A549 (cell line): ENCODE data around the gene AGRN. TPM values are rescaled to one million over a fixed set of nuclear protein-coding genes. Genes with fewer than 3 reads are reported as not detected.

ENCODE experiments used
- ATAC-seq, 2 experiments: fragments of 200-7000 bp in 1 of 2; fragments of >200 bp in 1 of 2; cut with Nextera tagmentation in 1 of 2; cut with Tn5 transposase in 1 of 2; 3 replicates each; pipeline versions ENCODE4 v1.8.0 to v1.9.1; 2018 to 2020; ENCODE audit warnings: mild to moderate bottlenecking in 1 of 2, moderate library complexity in 1 of 2
- CTCF ChIA-PET: fragments of 300-600 bp; sonication (Branson Sonifier 250); formaldehyde crosslinking; extraction: SDS; loops from one replicate; lab custom pipeline; 2021; ENCODE audit warnings: antibody characterized with exemption, inconsistent platforms; lab: Yijun Ruan, JAX
- POLR2A ChIA-PET: fragments of 350-600 bp; formaldehyde crosslinking; extraction: SDS; loops from one replicate; lab custom pipeline; 2021; ENCODE audit warnings: antibody characterized with exemption, inconsistent platforms; lab: Yijun Ruan, JAX
- DNase-seq, 2 experiments: peaks; one replicate each; pipeline versions ENCODE4 v3.0.0 to v3.0.0-alpha.2; 2011 to 2016; ENCODE audit warnings: low read depth in 1 of 2, low spot score in 1 of 2
- FAIRE-seq: peaks from 2 replicates; lab custom pipeline; 2011; peaks lifted over from hg19 to GRCh38; lab: Jason Lieb, UNC
- H3K27ac ChIP-seq, 2 experiments: fragments of >200 bp; sonication (Bioruptor Twin); formaldehyde crosslinking; 3 replicates each; pipeline ENCODE4 v1.5.1; 2016 to 2017
- H3K4me1 ChIP-seq: fragments of >200 bp; sonication (Bioruptor Twin); formaldehyde crosslinking; 3 replicates; pipeline ENCODE4 v1.6.1; 2016
- H3K4me2 ChIP-seq: fragments of >200 bp; sonication (Bioruptor Twin); formaldehyde crosslinking; 3 replicates; pipeline ENCODE4 v1.6.1; 2016
- H3K4me3 ChIP-seq: fragments of >200 bp; sonication (Bioruptor Twin); formaldehyde crosslinking; 3 replicates; pipeline ENCODE4 v1.5.1; 2016
- H3K9me3 ChIP-seq: fragments of >200 bp; sonication (Bioruptor Twin); formaldehyde crosslinking; 3 replicates; pipeline ENCODE4 v1.6.1; 2016
- BHLHE40 ChIP-seq: IDR thresholded peaks from 2 replicates; pipeline ENCODE4 v1.6.1; 2012; ENCODE audit warnings: low read depth, low read length, inconsistent platforms
- CEBPB ChIP-seq, 2 experiments: fragments of >200 bp in 1 of 2; sonication (Bioruptor Twin) in 1 of 2; formaldehyde crosslinking in 1 of 2; IDR thresholded peaks; 2 replicates each; pipeline ENCODE4 v1.6.1; 2012 to 2016
- CHD2 ChIP-seq: fragments of 150-350 bp; IDR thresholded peaks from 2 replicates; pipeline ENCODE4 v1.6.1; 2014; ENCODE audit warnings: low read length; ENCODE audit not compliant: partially characterized antibody
- CHD4 ChIP-seq: fragments of 200-600 bp; sonication (generic); IDR thresholded peaks from 2 replicates; pipeline ENCODE4 v1.6.1; 2016; ENCODE audit warnings: antibody characterized with exemption, mild to moderate bottlenecking, borderline replicate concordance
- EHMT2 ChIP-seq: fragments of 200-600 bp; sonication (generic); IDR thresholded peaks from 2 replicates; pipeline ENCODE4 v1.6.1; 2016; ENCODE audit warnings: antibody characterized with exemption, low read depth, mild to moderate bottlenecking, moderate library complexity
- EP300 ChIP-seq, 2 experiments: fragments of >200 bp; sonication (Bioruptor Twin); formaldehyde crosslinking; IDR thresholded peaks; 2 replicates in 1 of 2; 3 replicates in 1 of 2; pipeline ENCODE4 v1.6.1; 2016 to 2017
- ESRRA ChIP-seq: fragments of 150-350 bp; IDR thresholded peaks from 2 replicates; pipeline ENCODE4 v1.6.1; 2014; ENCODE audit warnings: mild to moderate bottlenecking, low read length, borderline replicate concordance
- FOSL2 ChIP-seq, 2 experiments: fragments of 450-650 bp in 1 of 2; fragments of >200 bp in 1 of 2; sonication (Bioruptor Twin) in 1 of 2; formaldehyde crosslinking; IDR thresholded peaks; 2 replicates each; pipeline versions ENCODE4 v1.5.0 to v1.6.1; 2016 to 2020; ENCODE audit warnings: mild to moderate bottlenecking in 1 of 2, moderate library complexity in 1 of 2
- GATA3 ChIP-seq: IDR thresholded peaks from 2 replicates; pipeline ENCODE4 v1.6.1; 2012; ENCODE audit warnings: borderline replicate concordance
- HEYL ChIP-seq: fragments of 250-450 bp; sonication (Bioruptor Pico); IDR thresholded peaks from 2 replicates; pipeline ENCODE4 v1.8.0; 2021; ENCODE audit warnings: mild to moderate bottlenecking, moderate library complexity
- HOXB13 ChIP-seq: fragments of 250-450 bp; sonication (Bioruptor Pico); IDR thresholded peaks from 2 replicates; pipeline ENCODE4 v1.5.0; 2020; ENCODE audit warnings: low read depth, mild to moderate bottlenecking, moderate library complexity
- JUN ChIP-seq, 2 experiments: fragments of >200 bp; sonication (Bioruptor Twin); formaldehyde crosslinking; IDR thresholded peaks; 2 replicates in 1 of 2; 3 replicates in 1 of 2; pipeline ENCODE4 v1.6.1; 2016 to 2017
- KDM1A ChIP-seq: fragments of 200-600 bp; sonication (generic); IDR thresholded peaks from 2 replicates; pipeline ENCODE4 v1.6.1; 2016; ENCODE audit warnings: low read depth, mild to moderate bottlenecking
- MAFK ChIP-seq: fragments of 450-650 bp; IDR thresholded peaks from 2 replicates; pipeline ENCODE4 v1.6.1; 2014; ENCODE audit not compliant: partially characterized antibody
- MYC ChIP-seq: IDR thresholded peaks from 2 replicates; pipeline ENCODE4 v1.6.1; 2012; ENCODE audit warnings: mild to moderate bottlenecking, inconsistent platforms, low read length, improper control_type of control experiment, borderline replicate concordance
- NFE2L2 ChIP-seq: fragments of 150-350 bp; conservative IDR thresholded peaks from 2 replicates; pipeline ENCODE4 v1.6.1; 2014; ENCODE audit warnings: low read length
- NR3C1 ChIP-seq: fragments of >200 bp; sonication (Bioruptor Twin); formaldehyde crosslinking; IDR thresholded peaks from 3 replicates; pipeline ENCODE4 v1.6.1; 2017
- POLR2AphosphoS2 ChIP-seq: conservative IDR thresholded peaks from 2 replicates; pipeline ENCODE4 v1.6.1; 2012; ENCODE audit warnings: low read length, improper control_type of control experiment, inconsistent platforms
- RAD21 ChIP-seq, 2 experiments: fragments of >200 bp in 1 of 2; sonication (Bioruptor Twin) in 1 of 2; formaldehyde crosslinking in 1 of 2; IDR thresholded peaks in 1 of 2; conservative IDR thresholded peaks in 1 of 2; 2 replicates in 1 of 2; 3 replicates in 1 of 2; pipeline ENCODE4 v1.6.1; 2012 to 2018; ENCODE audit warnings: inconsistent platforms in 1 of 2
- RCOR1 ChIP-seq: fragments of 150-350 bp; IDR thresholded peaks from 2 replicates; pipeline ENCODE4 v1.6.1; 2014; ENCODE audit warnings: antibody characterized with exemption, low read length, low read depth
- RNF2 ChIP-seq: fragments of 200-600 bp; sonication (generic); IDR thresholded peaks from 2 replicates; pipeline ENCODE4 v1.6.1; 2016; ENCODE audit warnings: low read depth, mild to moderate bottlenecking, antibody characterized with exemption, moderate library complexity, borderline replicate concordance
- TFCP2L1 ChIP-seq: fragments of 250-450 bp; sonication (Bioruptor Pico); IDR thresholded peaks from 2 replicates; pipeline ENCODE4 v1.5.0; 2021; ENCODE audit warnings: mild to moderate bottlenecking
- ZC3H11A ChIP-seq: fragments of 450-650 bp; IDR thresholded peaks from 2 replicates; pipeline ENCODE4 v1.6.1; 2014; ENCODE audit warnings: antibody characterized with exemption, mild to moderate bottlenecking
- WGBS: methylation state at CpG from one replicate; pipeline ENCODE4 v1.1.6; 2017; ENCODE audit errors: missing lambda C conversion rate; 5-methylcytosine and 5-hydroxymethylcytosine counted together
- polyA plus RNA-seq, 4 experiments: library from polyadenylated mRNA; depleted of rRNA in 3 of 4; stranded (reverse); fragments of >200 nt; fragmentation: RNase III in 1 of 4; extraction: RNeasy Plus Mini Kit Qiagen cat#74134 plus additional on column Dnase treatment in 1 of 4; gene quantifications; 2 replicates in 3 of 4; 3 replicates in 1 of 4; pipeline ENCODE4 v1.2.3, GENCODE V29; 2011 to 2017
- TF ChIP-seq, protein P1 (sequence below): IDR thresholded peaks from 2 replicates; pipeline ENCODE4 v1.6.1; 2012
- TF ChIP-seq, protein P2 (sequence below): fragments of 150-350 bp; IDR thresholded peaks from 2 replicates; pipeline ENCODE4 v1.6.1; 2014; ENCODE audit warnings: low read depth, mild to moderate bottlenecking, low read length
- TF ChIP-seq, protein P3 (sequence below): IDR thresholded peaks from 2 replicates; pipeline ENCODE4 v1.6.1; 2012
- TF ChIP-seq, protein P4 (sequence below): fragments of >200 bp; sonication (Bioruptor Twin); formaldehyde crosslinking; IDR thresholded peaks from 3 replicates; pipeline ENCODE4 v1.6.1; 2016
- TF ChIP-seq, protein P5 (sequence below): fragments of 250-450 bp; sonication (Bioruptor Pico); IDR thresholded peaks from 2 replicates; pipeline ENCODE4 v1.5.0; 2020; ENCODE audit warnings: low read depth, mild to moderate bottlenecking, moderate library complexity
- TF ChIP-seq, protein P6 (sequence below): fragments of 250-450 bp; sonication (Bioruptor Pico); IDR thresholded peaks from 2 replicates; pipeline ENCODE4 v1.5.0; 2021; ENCODE audit warnings: mild to moderate bottlenecking, moderate library complexity, borderline replicate concordance

Gene AGRN
- polyA plus RNA-seq, 2 of the 4 experiments (the other 2 are of a cell fraction): 23.9 to 90.9 TPM

DNA sequence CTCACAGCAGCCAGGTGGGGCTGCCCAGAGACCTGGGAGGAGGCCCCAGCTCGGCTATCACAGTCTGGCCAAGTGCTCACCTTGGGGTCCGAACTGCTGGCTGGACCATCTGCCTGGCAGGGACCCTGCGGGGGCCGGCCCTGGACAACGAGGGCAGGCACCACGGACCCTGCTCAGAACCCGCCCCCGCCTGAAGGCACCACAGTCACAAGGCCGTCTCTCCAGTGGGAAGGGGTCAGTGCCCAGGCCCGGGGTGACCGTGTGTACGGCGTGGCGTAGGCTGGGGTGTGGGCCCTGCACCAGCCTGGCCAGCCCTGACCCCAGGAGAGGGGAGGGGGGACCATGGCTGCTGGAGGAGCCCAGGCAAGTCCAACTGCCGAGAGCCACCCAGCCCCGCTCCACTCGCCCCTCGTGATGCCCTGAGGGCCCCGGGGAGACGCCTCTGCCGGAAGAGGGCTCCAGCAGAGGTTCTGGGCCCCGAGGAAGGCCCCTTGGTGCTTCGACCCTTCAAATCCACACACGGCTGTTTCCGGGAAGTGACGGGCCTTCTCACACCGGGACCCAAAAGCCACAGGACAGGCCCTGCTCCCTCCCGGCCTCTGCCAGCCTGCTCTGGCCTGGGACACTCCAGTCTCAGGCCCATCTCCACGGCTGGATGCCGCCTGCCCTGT is 65.4 kb downstream of the AGRN start:
- ChIA-PET CTCF (interaction anchor here (0.6 to 1.0 kb wide), 2 partner anchors 83 to 719 kb away, joined by 3 to 4 read pairs; no protein-coding TSS in a partner anchor), POLR2A (no interaction called here)
- Histone ChIP-seq H3K4me2 (no peak overlapping the region), H3K4me3 (no peak overlapping the region), H3K9me3 (no peaks in the 10 kb centered on the region), H3K4me1 (0 out of 3 replicates have a peak, but pooled peaks cover 3% of the 10 kb centered on the region), H3K27ac (no peak overlapping the region)
- TF ChIP-seq NR3C1 (no peak), CEBPB (IDR thresholded peaks at IDR 0.05) (no peak), RNF2 (no peak), GATA3 (no peak), ZC3H11A (no peak), EHMT2 (no peak), BHLHE40 (no peak), KDM1A (no peak), TFCP2L1 (CRISPR knock-in tag) (no peak), MYC (no peak), HEYL (no peak), EP300 (IDR thresholded peaks at IDR 0.05) (no peak)
- TF ChIP-seq, protein P1, sequence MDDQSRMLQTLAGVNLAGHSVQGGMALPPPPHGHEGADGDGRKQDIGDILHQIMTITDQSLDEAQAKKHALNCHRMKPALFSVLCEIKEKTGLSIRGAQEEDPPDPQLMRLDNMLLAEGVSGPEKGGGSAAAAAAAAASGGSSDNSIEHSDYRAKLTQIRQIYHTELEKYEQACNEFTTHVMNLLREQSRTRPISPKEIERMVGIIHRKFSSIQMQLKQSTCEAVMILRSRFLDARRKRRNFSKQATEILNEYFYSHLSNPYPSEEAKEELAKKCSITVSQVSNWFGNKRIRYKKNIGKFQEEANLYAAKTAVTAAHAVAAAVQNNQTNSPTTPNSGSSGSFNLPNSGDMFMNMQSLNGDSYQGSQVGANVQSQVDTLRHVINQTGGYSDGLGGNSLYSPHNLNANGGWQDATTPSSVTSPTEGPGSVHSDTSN: no peak
- TF ChIP-seq, protein P2, sequence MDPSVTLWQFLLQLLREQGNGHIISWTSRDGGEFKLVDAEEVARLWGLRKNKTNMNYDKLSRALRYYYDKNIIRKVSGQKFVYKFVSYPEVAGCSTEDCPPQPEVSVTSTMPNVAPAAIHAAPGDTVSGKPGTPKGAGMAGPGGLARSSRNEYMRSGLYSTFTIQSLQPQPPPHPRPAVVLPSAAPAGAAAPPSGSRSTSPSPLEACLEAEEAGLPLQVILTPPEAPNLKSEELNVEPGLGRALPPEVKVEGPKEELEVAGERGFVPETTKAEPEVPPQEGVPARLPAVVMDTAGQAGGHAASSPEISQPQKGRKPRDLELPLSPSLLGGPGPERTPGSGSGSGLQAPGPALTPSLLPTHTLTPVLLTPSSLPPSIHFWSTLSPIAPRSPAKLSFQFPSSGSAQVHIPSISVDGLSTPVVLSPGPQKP: no peak
- TF ChIP-seq, protein P3, sequence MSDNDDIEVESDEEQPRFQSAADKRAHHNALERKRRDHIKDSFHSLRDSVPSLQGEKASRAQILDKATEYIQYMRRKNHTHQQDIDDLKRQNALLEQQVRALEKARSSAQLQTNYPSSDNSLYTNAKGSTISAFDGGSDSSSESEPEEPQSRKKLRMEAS: no peak
- TF ChIP-seq, protein P4, sequence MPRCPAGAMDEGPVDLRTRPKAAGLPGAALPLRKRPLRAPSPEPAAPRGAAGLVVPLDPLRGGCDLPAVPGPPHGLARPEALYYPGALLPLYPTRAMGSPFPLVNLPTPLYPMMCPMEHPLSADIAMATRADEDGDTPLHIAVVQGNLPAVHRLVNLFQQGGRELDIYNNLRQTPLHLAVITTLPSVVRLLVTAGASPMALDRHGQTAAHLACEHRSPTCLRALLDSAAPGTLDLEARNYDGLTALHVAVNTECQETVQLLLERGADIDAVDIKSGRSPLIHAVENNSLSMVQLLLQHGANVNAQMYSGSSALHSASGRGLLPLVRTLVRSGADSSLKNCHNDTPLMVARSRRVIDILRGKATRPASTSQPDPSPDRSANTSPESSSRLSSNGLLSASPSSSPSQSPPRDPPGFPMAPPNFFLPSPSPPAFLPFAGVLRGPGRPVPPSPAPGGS: no peak
- 0 out of 6 replicates have a peak, but pooled peaks of 1 of the 2 experiments have one; percentile 4 for ATAC-seq
- FAIRE-seq: no peak
- 84% methylated on average over 8 of the region's 30 CpGs for WGBS
- DNase-seq: no peak

DNA sequence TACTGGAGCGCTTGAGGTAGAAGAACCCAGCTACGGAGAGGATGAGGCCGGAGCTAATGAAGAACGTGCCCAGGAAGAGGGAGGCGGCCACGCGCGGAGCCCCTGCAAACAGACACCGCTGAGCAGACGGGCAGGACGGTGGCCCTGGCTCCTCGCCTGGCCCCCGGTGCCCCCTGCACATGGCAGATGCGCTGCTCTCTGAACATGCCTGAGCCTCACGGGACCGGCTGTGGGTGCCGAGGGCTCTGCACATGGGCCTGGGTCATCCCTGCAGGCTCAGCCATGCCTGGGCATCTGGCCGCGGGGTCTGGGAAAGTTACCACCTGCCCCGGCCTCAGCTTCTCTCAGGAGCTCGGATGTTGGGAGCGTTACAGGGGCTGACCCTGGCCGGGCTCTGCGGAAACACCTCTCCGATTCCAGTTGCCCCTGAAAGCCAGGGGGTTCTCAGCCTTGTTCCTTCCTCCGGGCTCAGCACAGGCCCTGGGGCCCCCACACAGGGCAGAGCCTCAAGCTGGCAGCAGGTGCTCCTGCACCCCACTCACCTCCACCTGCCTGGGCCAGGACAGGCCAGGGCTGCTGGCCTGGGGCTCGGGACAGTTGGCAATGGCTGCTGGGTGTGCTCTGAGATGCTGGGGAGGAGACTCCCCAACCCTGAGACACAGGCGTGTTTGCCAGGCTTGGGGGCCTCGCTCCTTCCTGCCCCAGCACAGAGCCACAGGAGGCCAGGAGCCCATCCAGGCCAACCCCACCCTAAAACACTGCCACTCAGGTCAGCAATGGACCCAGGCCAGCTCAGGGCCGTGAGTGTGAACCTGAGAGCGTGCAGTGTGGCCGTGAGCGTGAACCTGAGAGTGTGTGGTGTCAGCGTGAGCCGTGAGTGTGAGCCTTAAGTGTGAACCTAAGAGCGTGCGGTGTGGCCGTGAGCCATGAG is 66.3 kb downstream of the AGRN start:
- ChIA-PET CTCF (interaction anchor here (0.8 to 1.0 kb wide), 3 partner anchors 84 to 110 kb away, joined by 3 to 4 read pairs (median 3); no protein-coding TSS in a partner anchor), POLR2A (no interaction called here)
- Histone ChIP-seq H3K4me2 (no peak overlapping the region), H3K27ac (no peak overlapping the region), H3K4me3 (no peak overlapping the region), H3K9me3 (no peaks in the 10 kb centered on the region), H3K4me1 (no peaks in the 10 kb centered on the region)
- ATAC-seq: no peak
- TF ChIP-seq RAD21 (conservative IDR thresholded peaks at IDR 0.05 in 1 of 2, IDR thresholded peaks at IDR 0.05 in 1 of 2): no peak
- no peak for TF ChIP-seq HOXB13
- no peak for TF ChIP-seq CHD2
- TF ChIP-seq RCOR1: no peak
- TF ChIP-seq HEYL: no peak
- TF ChIP-seq, protein P5, sequence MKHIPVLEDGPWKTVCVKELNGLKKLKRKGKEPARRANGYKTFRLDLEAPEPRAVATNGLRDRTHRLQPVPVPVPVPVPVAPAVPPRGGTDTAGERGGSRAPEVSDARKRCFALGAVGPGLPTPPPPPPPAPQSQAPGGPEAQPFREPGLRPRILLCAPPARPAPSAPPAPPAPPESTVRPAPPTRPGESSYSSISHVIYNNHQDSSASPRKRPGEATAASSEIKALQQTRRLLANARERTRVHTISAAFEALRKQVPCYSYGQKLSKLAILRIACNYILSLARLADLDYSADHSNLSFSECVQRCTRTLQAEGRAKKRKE (CRISPR knock-in tag): no peak
- no peak for TF ChIP-seq KDM1A
- TF ChIP-seq JUN (IDR thresholded peaks at IDR 0.05): no peak
- no peak for TF ChIP-seq NFE2L2
- no peak for TF ChIP-seq POLR2AphosphoS2
- TF ChIP-seq ESRRA: no peak
- TF ChIP-seq, protein P6, sequence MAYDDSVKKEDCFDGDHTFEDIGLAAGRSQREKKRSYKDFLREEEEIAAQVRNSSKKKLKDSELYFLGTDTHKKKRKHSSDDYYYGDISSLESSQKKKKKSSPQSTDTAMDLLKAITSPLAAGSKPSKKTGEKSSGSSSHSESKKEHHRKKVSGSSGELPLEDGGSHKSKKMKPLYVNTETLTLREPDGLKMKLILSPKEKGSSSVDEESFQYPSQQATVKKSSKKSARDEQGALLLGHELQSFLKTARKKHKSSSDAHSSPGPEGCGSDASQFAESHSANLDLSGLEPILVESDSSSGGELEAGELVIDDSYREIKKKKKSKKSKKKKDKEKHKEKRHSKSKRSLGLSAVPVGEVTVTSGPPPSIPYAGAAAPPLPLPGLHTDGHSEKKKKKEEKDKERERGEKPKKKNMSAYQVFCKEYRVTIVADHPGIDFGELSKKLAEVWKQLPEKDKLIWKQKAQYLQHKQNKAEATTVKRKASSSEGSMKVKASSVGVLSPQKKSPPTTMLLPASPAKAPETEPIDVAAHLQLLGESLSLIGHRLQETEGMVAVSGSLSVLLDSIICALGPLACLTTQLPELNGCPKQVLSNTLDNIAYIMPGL: no peak
- no peak for TF ChIP-seq MAFK
- no peak for TF ChIP-seq CHD4
- TF ChIP-seq MYC: no peak
- no peak for TF ChIP-seq FOSL2 (IDR thresholded peaks at IDR 0.05)
- TF ChIP-seq FOSL2 (CRISPR knock-in tag; IDR thresholded peaks at IDR 0.05): no peak
- no peak for TF ChIP-seq EP300 (IDR thresholded peaks at IDR 0.05)
- FAIRE-seq: no peak
- no peak for DNase-seq
- WGBS: 93% methylated on average over 14 of the region's 38 CpGs
